SK-N-SH (cell line): ENCODE data around the gene PACSIN1. TPM values are rescaled to one million over a fixed set of nuclear protein-coding genes. Genes with fewer than 3 reads are reported as not detected.

Experiments used
- CTCF ChIA-PET: fragments of 300-600, 350-600 bp; formaldehyde crosslinking; extraction: SDS; loops from one replicate; lab custom pipeline; 2021; lab: Yijun Ruan, JAX
- POLR2A ChIA-PET: fragments of 350-600 bp; sonication (Branson Sonifier 250); formaldehyde crosslinking; extraction: SDS; loops from one replicate; lab custom pipeline; 2020; ENCODE audit warnings: antibody characterized with exemption, inconsistent platforms; lab: Yijun Ruan, JAX
- DNase-seq: peaks from one replicate; pipeline ENCODE4 v3.0.0; 2012
- H2AFZ ChIP-seq: fragments of 200-600 bp; sonication (generic); 2 replicates; pipeline ENCODE4 v1.8.1; 2016; ENCODE audit warnings: antibody characterized with exemption, mild to moderate bottlenecking, low read depth
- H3F3A ChIP-seq: fragments of 200-600 bp; sonication (generic); replicated peaks from 2 replicates; pipeline ENCODE3; 2016; ENCODE audit warnings: antibody characterized with exemption, mild to moderate bottlenecking; ENCODE audit not compliant: insufficient read depth
- H3K27ac ChIP-seq, 2 experiments: fragments of 200-500 bp in 1 of 2; fragments of 200-600 bp in 1 of 2; sonication (Bioruptor generic) in 1 of 2; sonication (generic), shearing (Covaris generic) in 1 of 2; 2 replicates each; pipeline versions ENCODE4 v1.5.1 to v1.6.1; 2014 to 2016; ENCODE audit warnings: low read depth in 2 of 2, inconsistent platforms in 1 of 2, low read length in 1 of 2, mild to moderate bottlenecking in 1 of 2, mixed read lengths in 1 of 2
- H3K27me3 ChIP-seq: fragments of 200-600 bp; sonication (generic), shearing (Covaris generic); 2 replicates; pipeline ENCODE4 v1.6.1; 2016; ENCODE audit warnings: mixed run types; ENCODE audit not compliant: insufficient read depth
- H3K36me3 ChIP-seq, 2 experiments: fragments of 200-500 bp in 1 of 2; fragments of 200-600 bp in 1 of 2; sonication (Bioruptor generic) in 1 of 2; sonication (generic) in 1 of 2; replicated peaks in 1 of 2; 2 replicates each; pipeline versions ENCODE3 to v1.5.1; 2014 to 2016; ENCODE audit warnings: low read length in 1 of 2, mild to moderate bottlenecking in 1 of 2; ENCODE audit not compliant: insufficient read depth in 2 of 2, control insufficient read depth in 1 of 2
- H3K4me1 ChIP-seq, 2 experiments: fragments of 200-500 bp in 1 of 2; fragments of 200-600 bp in 1 of 2; sonication (Bioruptor generic) in 1 of 2; sonication (generic), shearing (Covaris generic) in 1 of 2; 2 replicates each; pipeline versions ENCODE4 v1.5.1 to v1.6.1; 2014 to 2016; ENCODE audit warnings: low read depth in 1 of 2, low read length in 1 of 2, mixed run types in 1 of 2; ENCODE audit not compliant: insufficient read depth in 2 of 2, control insufficient read depth in 1 of 2
- H3K4me2 ChIP-seq: fragments of 200-600 bp; sonication (generic), shearing (Covaris generic); 2 replicates; pipeline ENCODE4 v1.6.1; 2017; ENCODE audit warnings: mixed run types
- H3K4me3 ChIP-seq, 2 experiments: fragments of 200-500 bp in 1 of 2; fragments of 200-600 bp in 1 of 2; sonication (Bioruptor generic) in 1 of 2; sonication (generic), shearing (Covaris generic) in 1 of 2; 2 replicates each; pipeline versions ENCODE4 v1.5.1 to v1.8.1; 2014 to 2016; ENCODE audit warnings: low read depth in 2 of 2, inconsistent platforms in 1 of 2, low read length in 1 of 2, mild to moderate bottlenecking in 1 of 2, mixed read lengths in 1 of 2, moderate library complexity in 1 of 2
- H3K79me2 ChIP-seq: fragments of 200-600 bp; sonication (generic); 2 replicates; pipeline ENCODE4 v1.8.1; 2017; ENCODE audit warnings: mild to moderate bottlenecking; ENCODE audit not compliant: insufficient read depth
- H3K9ac ChIP-seq: fragments of 200-600 bp; sonication (generic); 2 replicates; pipeline ENCODE4 v1.6.1; 2017; ENCODE audit warnings: mixed run types
- H3K9me2 ChIP-seq: fragments of 200-600 bp; sonication (generic); 2 replicates; pipeline ENCODE4 v1.6.1; 2017; ENCODE audit warnings: mixed run types
- H3K9me3 ChIP-seq: fragments of 200-600 bp; sonication (generic); 2 replicates; pipeline ENCODE4 v1.6.1; 2017; ENCODE audit warnings: mixed run types, mild to moderate bottlenecking, moderate library complexity
- H4K20me1 ChIP-seq: fragments of 200-600 bp; sonication (generic); 2 replicates; pipeline ENCODE4 v1.6.1; 2017; ENCODE audit warnings: mild to moderate bottlenecking, mixed run types; ENCODE audit not compliant: insufficient read depth
- FOXM1 ChIP-seq: IDR thresholded peaks from 2 replicates; pipeline ENCODE4 v1.4.0; 2012; ENCODE audit warnings: low read depth, mild to moderate bottlenecking
- GATA2 ChIP-seq: sonication (generic); formaldehyde crosslinking; IDR thresholded peaks from 2 replicates; pipeline ENCODE4 v1.5.0; 2020; ENCODE audit warnings: mild to moderate bottlenecking, missing genetic modification reagents
- JUND ChIP-seq: IDR thresholded peaks from 2 replicates; pipeline ENCODE4 v1.4.0; 2012
- MEF2A ChIP-seq: IDR thresholded peaks from 2 replicates; pipeline ENCODE4 v1.4.0; 2012; ENCODE audit warnings: low read depth, borderline replicate concordance
- NFIC ChIP-seq: IDR thresholded peaks from 2 replicates; pipeline ENCODE4 v1.4.0; 2012; ENCODE audit warnings: borderline replicate concordance
- NRF1 ChIP-seq: IDR thresholded peaks from 2 replicates; pipeline ENCODE4 v1.6.1; 2012; ENCODE audit warnings: low read depth, mild to moderate bottlenecking, low read length
- RAD21 ChIP-seq: IDR thresholded peaks from 2 replicates; pipeline ENCODE4 v1.6.1; 2012; ENCODE audit warnings: mild to moderate bottlenecking, low read length
- RXRA ChIP-seq: IDR thresholded peaks from 2 replicates; pipeline ENCODE4 v1.4.0; 2012; ENCODE audit warnings: low read depth, mild to moderate bottlenecking, borderline replicate concordance
- SMC3 ChIP-seq: IDR thresholded peaks from 2 replicates; pipeline ENCODE4 v1.6.1; 2012; ENCODE audit warnings: low read depth, low read length, improper control_type of control experiment
- WGBS: methylation state at CpG from one replicate; pipeline ENCODE4 v1.1.6; 2017; ENCODE audit warnings: low lambda C conversion rate; 5-methylcytosine and 5-hydroxymethylcytosine counted together
- polyA plus RNA-seq, 3 experiments: library from polyadenylated mRNA; depleted of rRNA; stranded (reverse); fragments of >200 nt; gene quantifications; 2 replicates each; pipeline ENCODE4 v1.2.3, GENCODE V29; 2012
- TF ChIP-seq, protein P1 (sequence below): fragments of 150-350 bp; IDR thresholded peaks from 2 replicates; pipeline ENCODE4 v1.6.1; 2016; ENCODE audit warnings: mild to moderate bottlenecking, low read depth, low read length
- TF ChIP-seq, protein P2 (sequence below): IDR thresholded peaks from 2 replicates; pipeline ENCODE4 v1.4.0; 2012; ENCODE audit warnings: low read depth

Gene PACSIN1
- polyA plus RNA-seq, 1 of the 3 experiments (the other 2 are of a cell fraction), result 0.05 TPM

- POLR2A ChIA-PET, result no interaction called here
- no peaks in the 10 kb centered on the region for H3F3A ChIP-seq
These were observed 63.3 kb downstream of the PACSIN1 start for GRCh38 chr6:34528996-34529664.

DNA sequence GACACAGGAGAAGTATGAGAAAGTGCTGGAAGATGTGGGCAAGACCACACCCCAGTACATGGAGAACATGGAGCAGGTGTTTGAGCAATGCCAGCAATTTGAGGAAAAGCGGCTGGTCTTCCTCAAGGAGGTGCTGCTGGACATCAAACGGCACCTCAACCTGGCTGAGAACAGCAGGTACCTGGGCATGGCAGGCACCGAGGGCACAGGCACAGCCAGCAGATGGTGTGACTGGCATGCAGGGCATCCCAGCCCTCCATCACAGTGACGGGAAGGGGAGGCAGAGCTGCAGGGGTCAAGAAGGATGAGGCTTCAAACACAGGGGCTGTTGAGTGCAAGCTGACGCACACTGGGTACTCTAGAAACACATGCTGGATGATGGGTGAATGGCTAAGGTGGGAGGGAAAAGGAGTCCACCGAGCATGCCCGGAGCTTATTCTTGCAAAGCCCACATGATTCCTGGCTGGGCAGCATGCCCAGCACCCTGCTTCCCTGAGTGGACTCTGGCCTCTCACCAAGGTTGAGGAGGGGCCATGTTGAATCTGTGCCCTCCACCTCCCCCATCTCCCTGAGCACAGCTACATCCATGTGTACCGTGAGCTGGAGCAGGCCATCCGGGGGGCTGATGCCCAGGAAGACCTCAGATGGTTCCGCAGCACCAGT lies 63.9 kb downstream of the PACSIN1 start:
- POLR2A ChIA-PET, result no interaction called here
- Histone ChIP-seq H3K4me2 (no peak overlapping the region), H3K9ac (no peak overlapping the region), H3K36me3 (no peaks in the 10 kb centered on the region), H3K4me3 (no peak overlapping the region), H3K79me2 (no peaks in the 10 kb centered on the region), H3F3A (no peaks in the 10 kb centered on the region), H3K27ac (no peak overlapping the region), H3K27me3 (no peaks in the 10 kb centered on the region), H3K4me1 (peaks cover 4 to 27% of the 10 kb centered on the region in 2 experiments; a peak in 1 of 4 replicates), H4K20me1 (no peaks in the 10 kb centered on the region), H3K9me3 (no peaks in the 10 kb centered on the region), H3K9me2 (no peaks in the 10 kb centered on the region), H2AFZ (no peak overlapping the region)
- no peak for TF ChIP-seq RXRA
- TF ChIP-seq, protein P1, sequence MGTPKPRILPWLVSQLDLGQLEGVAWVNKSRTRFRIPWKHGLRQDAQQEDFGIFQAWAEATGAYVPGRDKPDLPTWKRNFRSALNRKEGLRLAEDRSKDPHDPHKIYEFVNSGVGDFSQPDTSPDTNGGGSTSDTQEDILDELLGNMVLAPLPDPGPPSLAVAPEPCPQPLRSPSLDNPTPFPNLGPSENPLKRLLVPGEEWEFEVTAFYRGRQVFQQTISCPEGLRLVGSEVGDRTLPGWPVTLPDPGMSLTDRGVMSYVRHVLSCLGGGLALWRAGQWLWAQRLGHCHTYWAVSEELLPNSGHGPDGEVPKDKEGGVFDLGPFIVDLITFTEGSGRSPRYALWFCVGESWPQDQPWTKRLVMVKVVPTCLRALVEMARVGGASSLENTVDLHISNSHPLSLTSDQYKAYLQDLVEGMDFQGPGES, result no peak
- no peak for TF ChIP-seq RAD21
- TF ChIP-seq GATA2 (CRISPR knock-in tag), result no peak
- no peak for TF ChIP-seq FOXM1
- TF ChIP-seq SMC3, result no peak
- no peak for TF ChIP-seq NFIC
- no peak for TF ChIP-seq MEF2A
- WGBS, result 78% methylated on average over 3 of the region's 10 CpGs
- no peak for DNase-seq
- CTCF ChIA-PET, result interaction anchor here (0.9 to 1.5 kb wide), 4 partner anchors 68 to 79 kb away, joined by 3 to 7 read pairs (median 4); no protein-coding TSS in a partner anchor

More at GRCh38 chr6:34528996-34529664, 63.3 kb downstream of the PACSIN1 start:
- Histone ChIP-seq H3K27me3 (no peaks in the 10 kb centered on the region), H3K9ac (no peak overlapping the region), H3K9me2 (no peaks in the 10 kb centered on the region), H2AFZ (no peak overlapping the region), H4K20me1 (no peaks in the 10 kb centered on the region), H3K9me3 (no peaks in the 10 kb centered on the region), H3K4me1 (peaks cover 4 to 27% of the 10 kb centered on the region in 2 experiments; a peak in 1 of 4 replicates), H3K4me3 (no peak overlapping the region), H3K4me2 (no peak overlapping the region), H3K27ac (no peak overlapping the region), H3K36me3 (no peaks in the 10 kb centered on the region), H3K79me2 (no peaks in the 10 kb centered on the region)
- no peak for DNase-seq
- CTCF ChIA-PET, result interaction anchor here (1.3 to 1.5 kb wide), 2 partner anchors 75 to 80 kb away, joined by 3 to 7 read pairs; no protein-coding TSS in a partner anchor
- TF ChIP-seq, protein P2, sequence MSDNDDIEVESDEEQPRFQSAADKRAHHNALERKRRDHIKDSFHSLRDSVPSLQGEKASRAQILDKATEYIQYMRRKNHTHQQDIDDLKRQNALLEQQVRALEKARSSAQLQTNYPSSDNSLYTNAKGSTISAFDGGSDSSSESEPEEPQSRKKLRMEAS, result no peak
- TF ChIP-seq JUND (no peak), NRF1 (no peak)
- WGBS, result 85% methylated on average over 8 of the region's 8 CpGs
